ENCODE data around the gene RASIP1.

RASIP1 gene

GRCh38 chr19:48731452-48731851 is 9.0 kb downstream of the RASIP1 start:
- Histone ChIP-seq H3K27ac (no peak overlapping the region), H3K79me2 (no peaks in the 10 kb centered on the region), H2AFZ (no peak overlapping the region), H3K36me3 (ENCODE audit: control insufficient read depth, insufficient read depth, low read length) (no peaks in the 10 kb centered on the region), H3K4me3 (ENCODE audit: low read depth, low read length) (no peak overlapping the region), H3K27me3 (ENCODE audit: control insufficient read depth, insufficient read depth, low read length) (no peaks in the 10 kb centered on the region), H3K4me1 (no peaks in the 10 kb centered on the region), H3K9me3 (ENCODE audit: control insufficient read depth, low read length) (no peaks in the 10 kb centered on the region), H3K9ac (no peak overlapping the region), H3K4me2 (ENCODE audit: low read length) (no peak overlapping the region)
- TF ChIP-seq CTCF (IDR thresholded peaks at IDR 0.05): no peak

GRCh38 chr19:48728911-48729664 is 11.3 kb downstream of the RASIP1 start:
- H3K79me2 ChIP-seq: no peaks in the 10 kb centered on the region
- H3K9ac ChIP-seq: no peak overlapping the region

GRCh38 chr19:48726556-48726955 is 13.9 kb downstream of the RASIP1 start:
- Histone ChIP-seq H3K27me3 (ENCODE audit: control insufficient read depth, insufficient read depth, low read length) (no peaks in the 10 kb centered on the region), H2AFZ (no peak overlapping the region), H3K9me3 (ENCODE audit: control insufficient read depth, low read length) (no peaks in the 10 kb centered on the region), H3K27ac (peak overlapping the region; percentile 77), H3K4me2 (ENCODE audit: low read length) (no peak overlapping the region), H3K4me1 (no peaks in the 10 kb centered on the region), H3K4me3 (ENCODE audit: low read depth, low read length) (no peak overlapping the region), H3K79me2 (no peaks in the 10 kb centered on the region), H3K36me3 (ENCODE audit: control insufficient read depth, insufficient read depth, low read length) (no peaks in the 10 kb centered on the region), H3K9ac (no peak overlapping the region)
- no peak for TF ChIP-seq CTCF (IDR thresholded peaks at IDR 0.05)

More at GRCh38 chr19:48728911-48729664, 11.3 kb downstream of the RASIP1 start:
- Histone ChIP-seq H2AFZ (no peak overlapping the region), H3K4me3 (ENCODE audit: low read depth, low read length) (no peak overlapping the region), H3K27ac (no peak overlapping the region), H3K4me2 (ENCODE audit: low read length) (no peak overlapping the region), H3K27me3 (ENCODE audit: control insufficient read depth, insufficient read depth, low read length) (no peaks in the 10 kb centered on the region), H3K36me3 (ENCODE audit: control insufficient read depth, insufficient read depth, low read length) (no peaks in the 10 kb centered on the region), H3K9me3 (ENCODE audit: control insufficient read depth, low read length) (no peaks in the 10 kb centered on the region), H3K4me1 (no peaks in the 10 kb centered on the region)
- no peak for TF ChIP-seq CTCF (IDR thresholded peaks at IDR 0.05)

- peak overlapping the region; percentile 77 for H3K27ac ChIP-seq
- H3K4me3 ChIP-seq (ENCODE audit: low read depth, low read length): no peak overlapping the region
- H3K79me2 ChIP-seq: no peaks in the 10 kb centered on the region
- H2AFZ ChIP-seq: peak overlapping the region; percentile 47
- no peak overlapping the region for H3K9ac ChIP-seq
- H3K4me2 ChIP-seq (ENCODE audit: low read length): peak overlapping the region; percentile 4
- H3K4me1 ChIP-seq: no peaks in the 10 kb centered on the region
- no peak for TF ChIP-seq CTCF (IDR thresholded peaks at IDR 0.05)
- no peaks in the 10 kb centered on the region for H3K36me3 ChIP-seq (ENCODE audit: control insufficient read depth, insufficient read depth, low read length)
- H3K27me3 ChIP-seq (ENCODE audit: control insufficient read depth, insufficient read depth, low read length): no peaks in the 10 kb centered on the region
- no peaks in the 10 kb centered on the region for H3K9me3 ChIP-seq (ENCODE audit: control insufficient read depth, low read length)
These were observed 15.3 kb downstream of the RASIP1 start for GRCh38 chr19:48724796-48725753.

All from parathyroid adenoma (tissue), 2 donors.